IPS-20b (cell line): ENCODE data around the gene ATAD5.
"Not testable (repeated sequence)": the region's sequence is repeated elsewhere in the genome, so short reads cannot be mapped to it uniquely, and the experiment has no call there.

Source experiments
- H3K27ac ChIP-seq: one replicate; pipeline ENCODE4 v1.5.1; 2013; ENCODE audit warnings: low read length
- H3K27me3 ChIP-seq: 2 replicates; pipeline ENCODE4 v1.6.1; 2013; ENCODE audit warnings: mild to moderate bottlenecking, low read length, inconsistent platforms; ENCODE audit not compliant: insufficient read depth
- H3K36me3 ChIP-seq: 2 replicates; pipeline ENCODE4 v1.6.1; 2013; ENCODE audit warnings: low read depth, mild to moderate bottlenecking, inconsistent platforms, low read length, moderate library complexity; ENCODE audit not compliant: insufficient read depth
- H3K4me1 ChIP-seq: 2 replicates; pipeline ENCODE4 v1.6.1; 2013; ENCODE audit warnings: mild to moderate bottlenecking, control low read depth, inconsistent platforms, low read length, moderate library complexity; ENCODE audit not compliant: insufficient read depth
- H3K4me3 ChIP-seq: 2 replicates; pipeline ENCODE4 v1.5.1; 2013; ENCODE audit warnings: mild to moderate bottlenecking, low read length, inconsistent platforms
- H3K9ac ChIP-seq: 2 replicates; pipeline ENCODE4 v1.6.1; 2013; ENCODE audit warnings: low read depth, mild to moderate bottlenecking, inconsistent platforms, low read length, moderate library complexity
- H3K9me3 ChIP-seq: 2 replicates; pipeline ENCODE4 v1.6.1; 2013; ENCODE audit warnings: mild to moderate bottlenecking, low read depth, low read length, inconsistent platforms; ENCODE audit not compliant: insufficient read depth

ATAD5 gene

GRCh38 chr17:30920282-30920681 is 88.5 kb downstream of the ATAD5 start:
- Histone ChIP-seq H3K4me1 (peaks cover 11% of the 10 kb centered on the region; the same call in 1 of the 2 replicates), H3K27me3 (peaks cover 54% of the 10 kb centered on the region), H3K9me3 (no peaks in the 10 kb centered on the region), H3K4me3 (no peak overlapping the region), H3K36me3 (no peaks in the 10 kb centered on the region), H3K27ac (no peak overlapping the region), H3K9ac (no peak overlapping the region)

- Histone ChIP-seq H3K4me3 (peak overlapping the region; percentile 54), H3K27ac (no peak overlapping the region), H3K9me3 (no peaks in the 10 kb centered on the region), H3K36me3 (no peaks in the 10 kb centered on the region), H3K9ac (no peak overlapping the region), H3K4me1 (peaks cover 11% of the 10 kb centered on the region; the same call in 1 of the 2 replicates), H3K27me3 (peaks cover 57% of the 10 kb centered on the region)
Measured at GRCh38 chr17:30920683-30921543, 89.1 kb downstream of the ATAD5 start.

GRCh38 chr17:30921544-30922196 is 89.9 kb downstream of the ATAD5 start, which contains the start of gene ADAP2:
TSS of gene ADAP2 (plus strand) at chr17:30921945. CDS start at chr17:30922015, 70 bp downstream.
- H3K4me1 ChIP-seq: peaks cover 11% of the 10 kb centered on the region; the same call in 1 of the 2 replicates
- no peak within 1 kb of the TSS for H3K9ac ChIP-seq
- H3K27me3 ChIP-seq: peaks cover 61% of the 10 kb centered on the region
- no peaks in the 10 kb centered on the region for H3K9me3 ChIP-seq
- H3K36me3 ChIP-seq: no peaks in the 10 kb centered on the region
- H3K27ac ChIP-seq: no peak within 1 kb of the TSS
- H3K4me3 ChIP-seq: peak within 1 kb of the TSS; percentile 54

DNA sequence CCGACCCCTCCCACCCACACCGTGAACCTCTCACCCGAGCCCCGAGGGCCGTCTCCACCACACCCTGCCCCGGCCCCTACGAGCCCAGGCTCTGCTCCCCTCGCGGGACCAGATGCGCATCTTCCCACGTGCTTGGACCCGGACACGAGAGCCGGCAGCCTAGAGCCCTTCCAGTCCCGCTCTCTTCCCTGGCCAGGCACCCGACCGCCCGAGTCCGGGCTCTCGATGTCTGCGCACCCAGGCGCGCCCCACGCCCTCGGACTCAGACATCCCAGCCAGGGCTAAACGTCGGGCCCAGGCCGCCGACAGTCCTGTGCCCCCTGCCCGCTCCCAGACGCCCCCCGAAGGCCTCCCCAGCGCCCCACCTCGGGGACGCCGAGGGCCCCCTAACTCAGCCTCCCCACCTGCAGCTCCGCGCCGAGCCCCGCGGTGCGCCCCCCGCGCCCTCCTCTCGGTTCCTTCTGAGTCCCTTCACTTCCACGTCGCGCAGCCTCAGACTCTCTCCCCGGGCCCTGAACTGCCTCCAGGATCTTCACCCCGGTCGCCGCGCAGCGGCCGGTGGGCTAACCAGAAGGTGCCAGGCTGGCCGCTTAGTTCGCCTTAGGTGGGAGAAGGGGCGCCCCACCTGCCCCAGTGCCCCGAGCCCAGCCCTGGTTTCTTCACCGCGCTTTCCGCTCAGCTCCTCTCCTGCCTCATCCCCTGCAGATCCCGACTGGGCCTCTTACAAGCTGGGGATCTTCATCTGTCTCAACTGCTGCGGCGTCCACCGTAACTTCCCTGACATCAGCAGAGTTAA is 90.7 kb downstream of the ATAD5 start:
- peaks cover 11% of the 10 kb centered on the region; the same call in 1 of the 2 replicates for H3K4me1 ChIP-seq
- H3K9ac ChIP-seq: no peak overlapping the region
- no peak overlapping the region for H3K27ac ChIP-seq
- H3K9me3 ChIP-seq: no peaks in the 10 kb centered on the region
- H3K36me3 ChIP-seq: no peaks in the 10 kb centered on the region
- peak overlapping the region; percentile 54; the same call in 1 of the 2 replicates for H3K4me3 ChIP-seq
- peaks cover 61% of the 10 kb centered on the region for H3K27me3 ChIP-seq

- H3K9ac ChIP-seq: no peak overlapping the region
- no peaks in the 10 kb centered on the region for H3K9me3 ChIP-seq
- H3K4me3 ChIP-seq: no peak overlapping the region
- peaks cover 11% of the 10 kb centered on the region; the same call in 1 of the 2 replicates for H3K4me1 ChIP-seq
- H3K36me3 ChIP-seq: no peaks in the 10 kb centered on the region
- no peak overlapping the region for H3K27ac ChIP-seq
- peaks cover 57% of the 10 kb centered on the region for H3K27me3 ChIP-seq
Measured at GRCh38 chr17:30924341-30924740, 92.6 kb downstream of the ATAD5 start.

DNA sequence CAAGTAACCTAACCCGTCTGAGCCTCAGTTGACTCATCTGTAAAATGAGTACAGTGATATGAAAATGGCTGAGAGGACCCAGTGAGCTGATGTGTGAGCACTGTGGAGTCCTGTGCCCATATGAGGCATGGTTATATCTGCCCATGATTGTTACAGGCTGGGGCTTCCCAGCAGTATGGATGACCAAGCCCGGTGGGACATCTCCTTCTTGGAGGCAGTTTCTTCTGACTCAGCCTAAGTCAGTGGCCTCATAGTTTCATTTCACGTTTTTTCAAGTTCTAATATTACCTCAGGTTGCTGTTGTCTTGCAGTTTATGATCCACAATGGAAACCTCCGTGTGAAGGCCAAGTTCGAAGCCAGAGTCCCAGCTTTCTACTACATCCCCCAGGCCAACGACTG is 94.8 kb downstream of the ATAD5 start:
- H3K9ac ChIP-seq: no peak overlapping the region
- H3K4me3 ChIP-seq: no peak overlapping the region
- H3K27me3 ChIP-seq: peaks cover 40% of the 10 kb centered on the region
- H3K27ac ChIP-seq: no peak overlapping the region
- peaks cover 1% of the 10 kb centered on the region; the same call in 1 of the 2 replicates for H3K4me1 ChIP-seq
- H3K9me3 ChIP-seq: no peaks in the 10 kb centered on the region
- no peaks in the 10 kb centered on the region for H3K36me3 ChIP-seq

- Histone ChIP-seq H3K27me3 (peaks cover 28% of the 10 kb centered on the region), H3K4me3 (no peak overlapping the region), H3K27ac (no peak overlapping the region), H3K4me1 (no peaks in the 10 kb centered on the region), H3K36me3 (no peaks in the 10 kb centered on the region), H3K9ac (no peak overlapping the region), H3K9me3 (no peaks in the 10 kb centered on the region)
Measured at GRCh38 chr17:30927756-30928155, 96.0 kb downstream of the ATAD5 start.

DNA sequence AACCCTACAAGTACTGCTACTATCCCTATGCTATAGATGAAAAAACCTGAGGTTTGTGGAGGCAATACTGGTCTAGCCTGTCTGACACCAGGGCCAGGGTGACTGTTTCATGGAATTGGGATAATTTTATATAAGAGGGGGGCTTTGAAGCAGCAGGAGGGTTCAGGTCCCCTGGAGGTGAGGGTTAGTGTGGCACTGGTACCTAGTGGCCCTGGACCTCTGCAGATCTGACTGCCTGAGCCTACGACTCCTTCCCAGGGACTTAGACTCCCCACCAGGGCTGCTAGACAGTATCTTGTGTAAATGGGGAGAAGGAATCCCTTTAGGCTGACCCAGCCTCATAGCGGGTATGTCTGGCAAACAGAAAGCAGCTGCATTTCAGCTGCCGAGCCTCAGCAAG is 96.8 kb downstream of the ATAD5 start:
- no peaks in the 10 kb centered on the region for H3K4me1 ChIP-seq
- H3K27ac ChIP-seq: no peak overlapping the region
- H3K36me3 ChIP-seq: no peaks in the 10 kb centered on the region
- no peaks in the 10 kb centered on the region for H3K9me3 ChIP-seq
- peaks cover 20% of the 10 kb centered on the region for H3K27me3 ChIP-seq
- no peak overlapping the region for H3K4me3 ChIP-seq
- H3K9ac ChIP-seq: no peak overlapping the region

DNA sequence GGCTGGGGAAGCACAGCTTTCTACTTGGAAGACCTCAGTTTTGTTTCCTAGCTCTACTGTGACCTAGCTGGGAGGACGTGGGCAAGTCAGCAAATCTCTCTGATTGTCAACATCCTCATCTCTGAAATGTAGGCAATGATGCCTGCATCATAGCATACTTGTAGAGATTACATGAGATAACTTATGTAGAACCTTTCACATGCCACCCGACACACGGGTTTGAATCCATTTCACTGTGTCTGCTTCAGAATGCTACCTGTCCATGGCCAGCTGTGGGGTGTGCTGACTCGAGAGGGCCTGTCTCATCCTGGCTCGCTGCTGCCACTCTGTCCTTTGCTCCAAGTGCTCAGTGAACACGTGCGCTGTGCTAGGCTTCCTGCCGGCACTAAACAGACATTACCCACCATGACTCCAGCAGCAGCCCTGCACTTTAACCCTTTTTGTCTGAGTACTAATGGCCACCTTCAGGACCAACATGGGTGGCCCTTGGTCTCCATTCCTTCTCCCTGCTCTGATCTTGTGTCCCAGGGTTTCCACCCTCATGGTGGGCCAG is 97.4 kb downstream of the ATAD5 start:
- Histone ChIP-seq H3K9ac (no peak overlapping the region), H3K27me3 (peaks cover 14% of the 10 kb centered on the region), H3K27ac (no peak overlapping the region)

DNA sequence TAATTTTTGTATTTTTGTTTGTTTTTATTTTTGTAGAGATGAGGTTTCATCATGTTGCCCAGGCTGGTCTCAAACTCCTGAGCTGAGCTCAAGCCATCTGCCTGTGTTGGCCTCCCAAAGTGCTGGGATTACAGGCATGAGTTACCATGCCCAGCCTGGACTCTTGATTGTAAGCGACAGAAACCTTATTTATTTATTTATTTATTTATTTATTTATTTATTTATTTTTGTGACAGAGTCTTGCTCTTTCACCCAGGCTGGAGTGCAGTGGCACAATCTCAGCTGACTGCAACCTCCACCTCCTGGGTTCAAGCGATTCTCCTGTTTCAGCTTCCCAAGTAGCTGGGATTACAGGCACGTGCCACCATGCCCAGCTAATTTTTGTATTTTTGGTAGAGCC is 98.1 kb downstream of the ATAD5 start:
- H3K9ac ChIP-seq, H3K4me3 ChIP-seq, H3K27ac ChIP-seq, H3K36me3 ChIP-seq, H3K27me3 ChIP-seq, H3K9me3 ChIP-seq, H3K4me1 ChIP-seq: not testable (repeated sequence)

More for the DNA sequence above, 97.4 kb downstream of the ATAD5 start:
- H3K36me3 ChIP-seq: no peaks in the 10 kb centered on the region
- no peak overlapping the region for H3K4me3 ChIP-seq
- no peaks in the 10 kb centered on the region for H3K9me3 ChIP-seq
- H3K4me1 ChIP-seq: no peaks in the 10 kb centered on the region

DNA sequence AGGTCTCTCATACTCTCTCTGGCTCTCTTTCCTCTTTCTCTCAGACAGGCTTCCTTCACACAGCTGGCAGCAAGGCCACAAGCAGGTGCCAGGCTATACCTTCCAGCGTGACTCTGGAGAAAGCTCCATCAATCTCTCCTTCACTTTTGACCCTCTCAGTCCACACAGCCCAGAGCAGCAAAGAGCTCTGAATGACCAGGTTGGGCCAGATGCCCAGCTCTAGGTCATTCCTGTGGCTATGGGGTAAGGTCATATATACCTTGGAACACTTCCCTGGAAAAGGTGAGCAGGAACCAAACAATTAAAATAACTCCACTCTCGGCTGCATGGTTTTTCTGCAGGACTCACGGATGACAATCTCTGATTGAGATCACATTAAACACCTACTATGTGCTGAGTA is 98.7 kb downstream of the ATAD5 start:
- Histone ChIP-seq H3K27ac (no peak overlapping the region), H3K27me3 (peaks cover 7% of the 10 kb centered on the region; the same call in 1 of the 2 replicates), H3K4me1 (no peaks in the 10 kb centered on the region), H3K36me3 (no peaks in the 10 kb centered on the region), H3K9ac (no peak overlapping the region), H3K9me3 (no peaks in the 10 kb centered on the region), H3K4me3 (no peak overlapping the region)
